CD14-positive monocyte (primary cell): ENCODE data around the gene BACH2. TPM values are rescaled to one million over a fixed set of nuclear protein-coding genes. Genes with fewer than 3 reads are reported as not detected.

Experiments used
- DNase-seq, 3 donors: peaks; one replicate each; pipeline ENCODE4 v3.0.0-alpha.2; 2011 to 2022
- H2AFZ ChIP-seq: 2 replicates; pipeline ENCODE4 v1.6.0; 2012; ENCODE audit warnings: mild to moderate bottlenecking, low read depth, low read length, inconsistent platforms; ENCODE audit not compliant: insufficient read depth, poor library complexity, severe bottlenecking
- H3K27ac ChIP-seq, 2 donors: 1 replicate in 1 of 2; 2 replicates in 1 of 2; pipeline ENCODE4 v1.5.1; 2012 to 2013; ENCODE audit warnings: low read length in 2 of 2, control low read depth in 1 of 2, inconsistent platforms in 1 of 2, low read depth in 1 of 2, mild to moderate bottlenecking in 1 of 2
- H3K27me3 ChIP-seq, 2 donors: one replicate each; pipeline versions ENCODE4 v1.6.0 to v1.6.1; 2011 to 2013; ENCODE audit warnings: low read length in 2 of 2; ENCODE audit not compliant: control insufficient read depth in 2 of 2, insufficient read depth in 2 of 2
- H3K36me3 ChIP-seq, 2 donors: replicated peaks in 1 of 2; 1 replicate in 1 of 2; 2 replicates in 1 of 2; pipeline versions ENCODE4 v1.5.1 to v1.6.1; 2012 to 2013; ENCODE audit warnings: low read length in 2 of 2, control low read depth in 1 of 2, inconsistent platforms in 1 of 2, mild to moderate bottlenecking in 1 of 2; ENCODE audit not compliant: insufficient read depth in 2 of 2, control insufficient read depth in 1 of 2
- H3K4me1 ChIP-seq, 2 donors: 1 replicate in 1 of 2; 2 replicates in 1 of 2; pipeline versions ENCODE4 v1.5.1 to v1.6.1; 2012 to 2013; ENCODE audit warnings: low read length in 2 of 2, control low read depth in 1 of 2, inconsistent platforms in 1 of 2, mild to moderate bottlenecking in 1 of 2, moderate library complexity in 1 of 2; ENCODE audit not compliant: insufficient read depth in 2 of 2, control insufficient read depth in 1 of 2
- H3K4me2 ChIP-seq: replicated peaks from 2 replicates; pipeline ENCODE3; 2012; ENCODE audit warnings: low read length, moderate library complexity, mild to moderate bottlenecking; ENCODE audit not compliant: poor library complexity, severe bottlenecking; ENCODE audit errors: extremely low read depth
- H3K4me3 ChIP-seq, 3 experiments: fragments of 200-600 bp in 1 of 3; sonication (generic) in 1 of 3; replicated peaks in 1 of 3; 1 replicate in 2 of 3; 2 replicates in 1 of 3; pipeline ENCODE4 v1.5.1; 2011 to 2013; ENCODE audit warnings: low read length in 3 of 3, mild to moderate bottlenecking in 3 of 3, control low read depth in 2 of 3, low read depth in 2 of 3, inconsistent platforms in 1 of 3, moderate library complexity in 1 of 3
- H3K79me2 ChIP-seq: 2 replicates; pipeline ENCODE4 v1.6.0; 2012; ENCODE audit warnings: mild to moderate bottlenecking, control low read depth, inconsistent platforms, low read length, moderate library complexity; ENCODE audit not compliant: insufficient read depth
- H3K9ac ChIP-seq: 2 replicates; pipeline ENCODE4 v1.6.0; 2017; ENCODE audit warnings: low read length, mild to moderate bottlenecking; ENCODE audit not compliant: insufficient read depth, poor library complexity, severe bottlenecking
- H3K9me3 ChIP-seq, 2 donors: replicated peaks in 1 of 2; 1 replicate in 1 of 2; 2 replicates in 1 of 2; pipeline versions ENCODE4 v1.5.1 to v1.6.1; 2012 to 2013; ENCODE audit warnings: low read length in 2 of 2, control low read depth in 1 of 2; ENCODE audit not compliant: control insufficient read depth in 1 of 2, insufficient read depth in 1 of 2
- H4K20me1 ChIP-seq: 2 replicates; pipeline ENCODE4 v1.6.0; 2012; ENCODE audit warnings: mild to moderate bottlenecking, low read length, control low read depth, moderate library complexity; ENCODE audit not compliant: insufficient read depth
- H3K27ac Mint-ChIP-seq, 7 donors: one replicate each; pipeline ENCODE4 v1.8.0; 2020; ENCODE audit warnings: mild to moderate bottlenecking in 7 of 7, mixed read lengths in 7 of 7, moderate library complexity in 6 of 7, inconsistent platforms in 2 of 7
- H3K27me3 Mint-ChIP-seq, 3 donors: one replicate each; pipeline ENCODE4 v1.8.0; 2021 to 2022; ENCODE audit warnings: low read depth in 3 of 3, mild to moderate bottlenecking in 3 of 3, mixed read lengths in 3 of 3, moderate library complexity in 3 of 3, inconsistent platforms in 1 of 3
- H3K36me3 Mint-ChIP-seq, 2 donors: one replicate each; pipeline ENCODE4 v1.8.0; 2020; ENCODE audit warnings: mixed read lengths in 2 of 2, inconsistent platforms in 1 of 2, mild to moderate bottlenecking in 1 of 2
- H3K4me1 Mint-ChIP-seq: one replicate; pipeline ENCODE4 v1.8.0; 2020; ENCODE audit warnings: mild to moderate bottlenecking, mixed read lengths
- H3K4me3 Mint-ChIP-seq, 2 donors: one replicate each; pipeline ENCODE4 v1.8.0; 2020; ENCODE audit warnings: mild to moderate bottlenecking in 2 of 2, mixed read lengths in 2 of 2, moderate library complexity in 1 of 2
- H3K9me3 Mint-ChIP-seq, 7 donors: one replicate each; pipeline ENCODE4 v1.8.0; 2020 to 2022; ENCODE audit warnings: mixed read lengths in 7 of 7, mild to moderate bottlenecking in 6 of 7, moderate library complexity in 6 of 7, inconsistent platforms in 2 of 7
- WGBS: methylation state at CpG from one replicate; pipeline ENCODE4 v1.1.5; 2013; ENCODE audit warnings: missing lambda C conversion rate; ENCODE audit not compliant: insufficient coverage; 5-methylcytosine and 5-hydroxymethylcytosine counted together
- intact Hi-C, 2 donors: fragments of 100-400 bp; cut with micrococcal nuclease; formaldehyde crosslinking; loops; one replicate each; pipeline versions ENCODE4 v1.15.0 to v1.15.1; 2023
- polyA plus RNA-seq, 3 donors: library from polyadenylated mRNA; depleted of rRNA in 1 of 3; unstranded in 2 of 3; stranded (reverse) in 1 of 3; fragments of 300-500 nt in 2 of 3; fragments of >200 nt in 1 of 3; fragmentation: Illumina TruSeq in 2 of 3; gene quantifications; 1 replicate in 2 of 3; 2 replicates in 1 of 3; pipeline ENCODE4 v1.2.3, GENCODE V29; 2012 to 2021
- small RNA-seq: library from RNA; depleted of rRNA; stranded (forward); fragments of <200 nt; gene quantifications from one replicate; pipeline ENCODE3, GENCODE V24; 2012; ENCODE audit warnings: low read depth; ENCODE audit not compliant: insufficient read length
- TF ChIP-seq, protein P1 (sequence below): fragments of 200-600 bp; IDR thresholded peaks from one replicate; pipeline ENCODE4 v1.8.0; 2022; ENCODE audit warnings: antibody characterized with exemption, mild to moderate bottlenecking

The BACH2 gene
- polyA plus RNA-seq, 3 donors = 0.04 to 0.09 (median 0.05) TPM

GRCh38 chr6:89886378-89887120 is 410.1 kb downstream of the BACH2 start:
- Histone ChIP-seq H4K20me1 (no peaks in the 10 kb centered on the region), H3K27me3 (peaks cover 0 to 31% of the 10 kb centered on the region in 2 donors), H3K4me1 (peaks cover 0 to 7% of the 10 kb centered on the region in 2 donors), H3K4me2 (no peak overlapping the region), H3K27ac (no peak overlapping the region), H3K9ac (no peak overlapping the region), H2AFZ (no peak overlapping the region), H3K9me3 (peaks cover 0 to 8% of the 10 kb centered on the region in 2 donors), H3K79me2 (no peaks in the 10 kb centered on the region), H3K36me3 (no peaks in the 10 kb centered on the region), H3K4me3 (no peak overlapping the region)
- H3K27me3 Mint-ChIP-seq = peaks cover 29 to 41% (median 34%) of the 10 kb centered on the region in 3 donors
- no peak overlapping the region for H3K27ac Mint-ChIP-seq
- 92% methylated on average over 44 of the region's 44 CpGs for WGBS
- no peak for DNase-seq
- no peaks in the 10 kb centered on the region for H3K36me3 Mint-ChIP-seq
- intact Hi-C loops = no loop called here
- TF ChIP-seq, protein P1, sequence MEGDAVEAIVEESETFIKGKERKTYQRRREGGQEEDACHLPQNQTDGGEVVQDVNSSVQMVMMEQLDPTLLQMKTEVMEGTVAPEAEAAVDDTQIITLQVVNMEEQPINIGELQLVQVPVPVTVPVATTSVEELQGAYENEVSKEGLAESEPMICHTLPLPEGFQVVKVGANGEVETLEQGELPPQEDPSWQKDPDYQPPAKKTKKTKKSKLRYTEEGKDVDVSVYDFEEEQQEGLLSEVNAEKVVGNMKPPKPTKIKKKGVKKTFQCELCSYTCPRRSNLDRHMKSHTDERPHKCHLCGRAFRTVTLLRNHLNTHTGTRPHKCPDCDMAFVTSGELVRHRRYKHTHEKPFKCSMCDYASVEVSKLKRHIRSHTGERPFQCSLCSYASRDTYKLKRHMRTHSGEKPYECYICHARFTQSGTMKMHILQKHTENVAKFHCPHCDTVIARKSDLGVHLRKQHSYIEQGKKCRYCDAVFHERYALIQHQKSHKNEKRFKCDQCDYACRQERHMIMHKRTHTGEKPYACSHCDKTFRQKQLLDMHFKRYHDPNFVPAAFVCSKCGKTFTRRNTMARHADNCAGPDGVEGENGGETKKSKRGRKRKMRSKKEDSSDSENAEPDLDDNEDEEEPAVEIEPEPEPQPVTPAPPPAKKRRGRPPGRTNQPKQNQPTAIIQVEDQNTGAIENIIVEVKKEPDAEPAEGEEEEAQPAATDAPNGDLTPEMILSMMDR = no peak
- H3K9me3 Mint-ChIP-seq = peaks cover 4 to 20% (median 12%) of the 10 kb centered on the region in 7 donors
- no peak overlapping the region for H3K4me3 Mint-ChIP-seq
- H3K4me1 Mint-ChIP-seq = peaks cover 4% of the 10 kb centered on the region

Small RNA genes within 50 kb of the gene (small RNA-seq; reads per million reads assigned to genes)
- not detected for gene MIR4464
- not detected for gene RF00019
- not detected for gene RN7SKP110
